ENCODE measurements around the gene ATXN7L1. TPM values are rescaled to one million over a fixed set of nuclear protein-coding genes. Genes with fewer than 3 reads are reported as not detected.

The ATXN7L1 gene
- total RNA-seq, 1 experiment from 2014 or later, result 24.3 TPM

DNA sequence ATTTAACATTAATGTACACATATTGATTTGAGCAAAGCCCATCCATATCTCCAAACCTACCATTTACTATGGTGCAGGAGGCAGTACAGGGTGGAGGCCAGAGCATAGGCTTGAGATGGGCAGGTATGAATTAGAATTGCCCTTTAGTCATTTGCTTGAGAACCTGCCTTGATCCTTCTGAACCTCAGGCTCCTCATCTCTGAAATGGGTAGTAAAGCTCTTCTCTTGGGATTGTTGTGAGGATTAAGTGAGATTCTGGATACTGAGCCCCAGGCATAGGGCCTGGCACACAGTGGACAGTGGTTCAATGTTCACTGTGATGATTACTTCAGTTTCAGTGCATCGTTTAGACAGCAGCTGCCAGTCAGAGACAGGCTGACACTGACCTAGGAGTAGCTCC is 5.0 kb upstream of the ATXN7L1 start:
- peaks cover 30 to 38% of the 10 kb centered on the region in 2 experiments for H3K4me1 Mint-ChIP-seq

More for the DNA sequence above, 5.0 kb upstream of the ATXN7L1 start:
- Mint-ChIP-seq H3K36me3 (ENCODE audit: insufficient read depth in 1 of 3, low read depth in 3 of 3) (peaks cover 0 to 11% (median 9%) of the 10 kb centered on the region in 3 experiments; a peak in 4 of 7 replicates), H3K27ac (no peak overlapping the region; a peak in 2 of 7 replicates), H3K9me3 (peaks cover 0 to 3% of the 10 kb centered on the region in 2 experiments; a peak in 2 of 5 replicates), H3K27me3 (ENCODE audit: low read depth) (peaks cover 21% of the 10 kb centered on the region), H3K4me3 (no peak overlapping the region)
- Histone ChIP-seq H2AK5ac (ENCODE audit: insufficient read length, low read length) (no peak overlapping the region), H4K91ac (ENCODE audit: insufficient read length, low read depth, low read length) (no peak overlapping the region), H3K4me2 (ENCODE audit: insufficient read depth, insufficient read length, low read length) (no peak overlapping the region), H3K79me1 (ENCODE audit: insufficient read depth, low read depth, low read length, poor library complexity, severe bottlenecking) (no peaks in the 10 kb centered on the region), H3K18ac (ENCODE audit: insufficient read length, low read depth, low read length) (no peak overlapping the region), H3K27ac (ENCODE audit: insufficient read length, low read depth, low read length) (no peak overlapping the region), H3K56ac (ENCODE audit: insufficient read length, low read depth, low read length) (no peak overlapping the region), H3K4ac (ENCODE audit: low read depth, low read length) (no peak overlapping the region), H2AFZ (ENCODE audit: low read length) (no peak overlapping the region), H3K9me3 (ENCODE audit: control insufficient read depth, low read depth, low read length) (no peaks in the 10 kb centered on the region), H4K5ac (ENCODE audit: insufficient read length, low read depth, low read length) (no peak overlapping the region), H3T11ph (ENCODE audit: low read length) (no peak overlapping the region), H2BK20ac (ENCODE audit: low read depth, low read length, poor library complexity, severe bottlenecking) (no peak overlapping the region), H2BK120ac (ENCODE audit: low read depth, low read length, poor library complexity, severe bottlenecking) (no peak overlapping the region), H2BK12ac (ENCODE audit: insufficient read length, low read depth, low read length) (no peak overlapping the region), H4K8ac (replicated peaks; ENCODE audit: insufficient read length, low read depth, low read length) (no peak overlapping the region), H4K20me1 (ENCODE audit: control insufficient read depth, insufficient read depth, insufficient read length) (no peaks in the 10 kb centered on the region), H3K23ac (ENCODE audit: insufficient read length, low read depth, low read length) (no peak overlapping the region), H3K27me3 (ENCODE audit: insufficient read depth, low read length) (peaks cover 3% of the 10 kb centered on the region; the same call in 1 of the 2 replicates), H3K9ac (ENCODE audit: extremely low read depth, insufficient read length, low read length) (no peak overlapping the region), H2BK5ac (ENCODE audit: insufficient read length, low read length) (no peak overlapping the region), H3K4me1 (ENCODE audit: insufficient read depth, low read length) (peaks cover 8% of the 10 kb centered on the region), H3K23me2 (ENCODE audit: insufficient read length, low read depth, low read length, poor library complexity, severe bottlenecking) (peaks cover 12% of the 10 kb centered on the region), H3K14ac (ENCODE audit: insufficient read depth, low read length) (no peak overlapping the region), H3K79me2 (ENCODE audit: insufficient read depth, low read length) (no peaks in the 10 kb centered on the region), H2BK15ac (ENCODE audit: low read depth, low read length) (no peak overlapping the region)
- DNase-seq, result no peak
- no CpG with 5 or more reads among the region's 1 CpG for whole genome bisulfite sequencing (ENCODE audit: extremely low coverage, insufficient read length, low lambda C conversion rate)
- TF ChIP-seq, protein P1, sequence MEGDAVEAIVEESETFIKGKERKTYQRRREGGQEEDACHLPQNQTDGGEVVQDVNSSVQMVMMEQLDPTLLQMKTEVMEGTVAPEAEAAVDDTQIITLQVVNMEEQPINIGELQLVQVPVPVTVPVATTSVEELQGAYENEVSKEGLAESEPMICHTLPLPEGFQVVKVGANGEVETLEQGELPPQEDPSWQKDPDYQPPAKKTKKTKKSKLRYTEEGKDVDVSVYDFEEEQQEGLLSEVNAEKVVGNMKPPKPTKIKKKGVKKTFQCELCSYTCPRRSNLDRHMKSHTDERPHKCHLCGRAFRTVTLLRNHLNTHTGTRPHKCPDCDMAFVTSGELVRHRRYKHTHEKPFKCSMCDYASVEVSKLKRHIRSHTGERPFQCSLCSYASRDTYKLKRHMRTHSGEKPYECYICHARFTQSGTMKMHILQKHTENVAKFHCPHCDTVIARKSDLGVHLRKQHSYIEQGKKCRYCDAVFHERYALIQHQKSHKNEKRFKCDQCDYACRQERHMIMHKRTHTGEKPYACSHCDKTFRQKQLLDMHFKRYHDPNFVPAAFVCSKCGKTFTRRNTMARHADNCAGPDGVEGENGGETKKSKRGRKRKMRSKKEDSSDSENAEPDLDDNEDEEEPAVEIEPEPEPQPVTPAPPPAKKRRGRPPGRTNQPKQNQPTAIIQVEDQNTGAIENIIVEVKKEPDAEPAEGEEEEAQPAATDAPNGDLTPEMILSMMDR (conservative IDR thresholded peaks at IDR 0.05), result no peak
